CD4-positive, alpha-beta memory T cell (primary cell): ENCODE measurements around the gene IGF2BP2. TPM values are rescaled to one million over a fixed set of nuclear protein-coding genes. Genes with fewer than 3 reads are reported as not detected.
"Not testable (repeated sequence)": the region's sequence is repeated elsewhere in the genome, so short reads cannot be mapped to it uniquely, and the experiment has no call there.

Experiments
- CTCF ChIA-PET: fragments of 350-600 bp; sonication (Branson Sonifier 250); formaldehyde crosslinking; loops from one replicate; lab custom pipeline; 2021; ENCODE audit warnings: inconsistent platforms; ENCODE audit not compliant: partially characterized antibody; lab: Charles Lee
- POLR2A ChIA-PET: fragments of 350-600 bp; sonication (Branson Sonifier 250); formaldehyde crosslinking; loops from one replicate; lab custom pipeline; 2021; ENCODE audit not compliant: partially characterized antibody; lab: Charles Lee
- DNase-seq, 5 donors: peaks; one replicate each; pipeline versions ENCODE4 v3.0.0 to v3.0.0-alpha.2; 2020 to 2022; ENCODE audit warnings: mixed read lengths in 1 of 5
- H3K27ac ChIP-seq: one replicate; pipeline ENCODE4 v1.7.0; 2013; ENCODE audit warnings: low read depth, low read length
- H3K27me3 ChIP-seq: 2 replicates; pipeline ENCODE4 v1.7.0; 2013; ENCODE audit warnings: mild to moderate bottlenecking, low read length, moderate library complexity; ENCODE audit not compliant: insufficient read depth
- H3K36me3 ChIP-seq: 2 replicates; pipeline ENCODE4 v1.7.0; 2013; ENCODE audit warnings: mild to moderate bottlenecking, low read length, moderate library complexity; ENCODE audit not compliant: insufficient read depth
- H3K4me1 ChIP-seq: 2 replicates; pipeline ENCODE4 v1.7.0; 2013; ENCODE audit warnings: mild to moderate bottlenecking, low read length, moderate library complexity; ENCODE audit not compliant: insufficient read depth
- H3K4me3 ChIP-seq, 2 donors: one replicate each; pipeline ENCODE4 v1.7.0; 2013; ENCODE audit warnings: low read length in 2 of 2, mild to moderate bottlenecking in 1 of 2
- H3K9me3 ChIP-seq, 2 donors: one replicate each; pipeline ENCODE4 v1.7.0; 2013; ENCODE audit warnings: low read length in 2 of 2, control low read depth in 1 of 2; ENCODE audit not compliant: control insufficient read depth in 1 of 2
- H3K27ac Mint-ChIP-seq, 7 donors: one replicate each; pipeline ENCODE4 v1.8.0; 2020 to 2021; ENCODE audit warnings: mixed read lengths in 7 of 7, mild to moderate bottlenecking in 6 of 7, inconsistent platforms in 3 of 7, moderate library complexity in 3 of 7
- H3K27me3 Mint-ChIP-seq, 2 donors: one replicate each; pipeline ENCODE4 v1.8.0; 2020 to 2021; ENCODE audit warnings: mixed read lengths in 2 of 2
- H3K36me3 Mint-ChIP-seq, 2 donors: one replicate each; pipeline ENCODE4 v1.8.0; 2020 to 2021; ENCODE audit warnings: mixed read lengths in 2 of 2, inconsistent platforms in 1 of 2, mild to moderate bottlenecking in 1 of 2
- H3K4me1 Mint-ChIP-seq, 4 donors: one replicate each; pipeline ENCODE4 v1.8.0; 2020 to 2021; ENCODE audit warnings: mixed read lengths in 4 of 4, mild to moderate bottlenecking in 1 of 4
- H3K4me3 Mint-ChIP-seq, 8 donors: one replicate each; pipeline ENCODE4 v1.8.0; 2020 to 2021; ENCODE audit warnings: mixed read lengths in 8 of 8, mild to moderate bottlenecking in 7 of 8, moderate library complexity in 6 of 8, inconsistent platforms in 3 of 8
- H3K9me3 Mint-ChIP-seq, 8 donors: one replicate each; pipeline ENCODE4 v1.8.0; 2020 to 2021; ENCODE audit warnings: mixed read lengths in 8 of 8, mild to moderate bottlenecking in 5 of 8, inconsistent platforms in 3 of 8, moderate library complexity in 1 of 8
- intact Hi-C: fragments of 100-400 bp; cut with micrococcal nuclease; formaldehyde crosslinking; loops from one replicate; pipeline ENCODE4 v1.15.1; 2023
- polyA plus RNA-seq, 2 donors: library from polyadenylated mRNA; unstranded; fragments of 300-500 nt; fragmentation: Illumina TruSeq; gene quantifications; one replicate each; pipeline ENCODE4 v1.2.3, GENCODE V29; 2021
- total RNA-seq, 2 experiments: library from RNA; stranded (reverse); gene quantifications; one replicate each; pipeline ENCODE4 v1.2.3, GENCODE V29; 2021

IGF2BP2 gene
- total and polyA plus RNA-seq, 4 experiments from 2014 or later = not detected

DNA sequence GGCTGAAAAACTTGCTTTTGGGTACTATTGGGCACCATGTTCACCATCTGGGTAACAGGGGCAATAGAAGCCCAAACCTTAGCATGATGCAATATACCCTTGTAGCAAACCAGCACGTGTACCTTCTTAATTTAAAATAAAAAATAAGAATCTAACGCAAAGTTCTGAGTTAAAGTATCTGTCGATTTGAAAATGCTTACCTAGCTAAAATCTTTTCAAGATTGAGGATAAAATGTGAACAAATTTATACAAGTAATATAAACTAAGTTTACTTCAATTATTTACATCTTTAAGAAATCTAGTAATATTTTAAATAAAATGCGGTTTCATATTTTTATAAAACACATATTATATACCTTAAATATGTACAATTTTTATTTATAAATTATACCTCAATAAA is 38.1 kb upstream of the IGF2BP2 start:
- no peaks in the 10 kb centered on the region for H3K27me3 ChIP-seq
- H3K36me3 Mint-ChIP-seq = no peaks in the 10 kb centered on the region
- peaks cover 0 to 2% (median 0%) of the 10 kb centered on the region in 8 donors for H3K9me3 Mint-ChIP-seq
- H3K9me3 ChIP-seq = no peaks in the 10 kb centered on the region
- H3K4me3 Mint-ChIP-seq = no peak overlapping the region
- H3K27me3 Mint-ChIP-seq = peaks cover 4 to 11% of the 10 kb centered on the region in 2 donors
- no peak overlapping the region for H3K27ac Mint-ChIP-seq
- POLR2A ChIA-PET = no interaction called here
- no peak overlapping the region for H3K4me3 ChIP-seq
- H3K4me1 Mint-ChIP-seq = no peaks in the 10 kb centered on the region
- no peak overlapping the region for H3K27ac ChIP-seq
- H3K36me3 ChIP-seq = no peaks in the 10 kb centered on the region
- no peak for DNase-seq
- intact Hi-C loops = no loop called here
- H3K4me1 ChIP-seq = no peaks in the 10 kb centered on the region
- CTCF ChIA-PET = no interaction called here

DNA sequence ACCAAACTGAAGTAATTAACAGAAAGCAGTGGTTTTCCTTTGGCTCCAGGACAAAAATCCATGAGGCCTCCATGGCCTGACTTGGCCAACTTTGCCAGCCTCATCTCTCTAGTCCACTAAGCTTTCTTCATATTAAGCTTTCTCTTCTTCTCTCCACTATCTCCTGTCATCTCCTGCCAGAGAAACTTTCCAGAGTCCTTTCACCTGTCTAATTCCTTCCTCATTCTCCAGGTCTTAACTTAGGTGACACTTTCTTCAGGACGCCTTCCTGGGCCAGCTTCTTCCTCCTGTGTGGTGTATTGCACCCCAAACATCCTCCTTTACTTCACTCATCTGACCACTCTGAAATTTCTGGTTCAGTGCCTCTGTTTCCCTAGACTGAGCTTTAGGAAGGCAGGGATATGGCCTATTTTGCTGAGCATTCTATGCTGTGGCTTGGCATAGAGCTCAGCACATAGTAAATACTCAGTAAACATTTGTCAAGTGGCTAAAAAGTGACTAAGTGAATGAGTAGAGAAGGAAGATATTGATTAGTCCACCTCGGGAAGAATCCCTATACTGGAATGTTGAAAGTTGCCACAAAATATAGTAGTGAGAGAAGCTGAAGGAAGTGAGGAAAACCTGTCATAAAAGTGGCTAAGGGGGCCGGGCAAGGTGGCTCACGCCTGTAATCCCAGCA is 34.6 kb upstream of the IGF2BP2 start:
- ChIA-PET POLR2A (no interaction called here), CTCF (no interaction called here)
- no peak overlapping the region for H3K27ac Mint-ChIP-seq
- Histone ChIP-seq H3K27ac (no peak overlapping the region), H3K4me1 (no peaks in the 10 kb centered on the region), H3K4me3 (no peak overlapping the region), H3K36me3 (no peaks in the 10 kb centered on the region), H3K27me3 (no peaks in the 10 kb centered on the region), H3K9me3 (peaks cover 0 to 9% of the 10 kb centered on the region in 2 donors)
- DNase-seq = no peak
- H3K36me3 Mint-ChIP-seq = no peaks in the 10 kb centered on the region
- peaks cover 0 to 31% (median 16%) of the 10 kb centered on the region in 8 donors for H3K9me3 Mint-ChIP-seq
- no peak overlapping the region for H3K4me3 Mint-ChIP-seq
- peaks cover 7 to 9% of the 10 kb centered on the region in 2 donors for H3K27me3 Mint-ChIP-seq
- intact Hi-C loops = no loop called here
- no peaks in the 10 kb centered on the region for H3K4me1 Mint-ChIP-seq

DNA sequence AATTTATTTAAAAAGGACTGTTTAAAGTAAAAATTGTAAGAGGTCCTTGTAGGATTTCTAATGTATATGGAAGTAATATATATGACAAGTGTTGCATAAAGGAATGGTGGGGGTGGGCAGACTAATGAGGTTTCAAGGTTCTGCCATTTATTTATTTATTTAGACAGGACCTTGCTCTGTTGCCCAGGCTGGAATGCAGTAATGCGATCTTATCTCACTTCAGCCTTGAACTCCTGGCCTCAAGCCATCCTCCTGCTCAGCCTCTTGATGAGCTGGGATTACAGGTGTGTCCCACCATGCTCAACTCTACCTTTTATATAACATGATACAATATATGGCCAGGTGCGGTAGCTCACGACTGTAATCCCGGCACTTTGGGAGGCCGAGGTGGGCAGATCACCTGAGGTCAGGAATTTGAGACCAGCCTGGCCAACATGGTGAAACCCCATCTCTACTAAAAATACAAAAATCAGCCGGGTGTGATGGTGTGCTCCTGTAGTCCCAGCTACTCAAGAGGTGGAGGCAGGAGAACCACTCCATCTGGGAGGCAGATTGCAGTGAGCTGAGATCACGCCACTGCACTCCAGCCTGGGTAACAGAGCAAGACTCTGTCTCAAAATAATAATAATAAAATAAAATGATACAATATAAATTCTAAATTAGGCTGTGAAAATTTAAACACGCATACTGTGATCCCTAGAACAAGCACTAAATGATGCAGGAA is 33.8 kb upstream of the IGF2BP2 start:
- Histone ChIP-seq H3K4me3 (no peak overlapping the region), H3K27ac (no peak overlapping the region), H3K27me3 (no peaks in the 10 kb centered on the region), H3K36me3 (no peaks in the 10 kb centered on the region), H3K9me3 (peaks cover 0 to 9% of the 10 kb centered on the region in 2 donors), H3K4me1 (no peaks in the 10 kb centered on the region)
- Mint-ChIP-seq H3K36me3 (no peaks in the 10 kb centered on the region), H3K4me1 (no peaks in the 10 kb centered on the region), H3K9me3 (peaks cover 0 to 35% (median 16%) of the 10 kb centered on the region in 8 donors), H3K27ac (no peak overlapping the region), H3K27me3 (peaks cover 7 to 9% of the 10 kb centered on the region in 2 donors), H3K4me3 (no peak overlapping the region)
- no peak for DNase-seq
- POLR2A ChIA-PET = no interaction called here
- CTCF ChIA-PET = no interaction called here
- intact Hi-C loops = no loop called here

DNA sequence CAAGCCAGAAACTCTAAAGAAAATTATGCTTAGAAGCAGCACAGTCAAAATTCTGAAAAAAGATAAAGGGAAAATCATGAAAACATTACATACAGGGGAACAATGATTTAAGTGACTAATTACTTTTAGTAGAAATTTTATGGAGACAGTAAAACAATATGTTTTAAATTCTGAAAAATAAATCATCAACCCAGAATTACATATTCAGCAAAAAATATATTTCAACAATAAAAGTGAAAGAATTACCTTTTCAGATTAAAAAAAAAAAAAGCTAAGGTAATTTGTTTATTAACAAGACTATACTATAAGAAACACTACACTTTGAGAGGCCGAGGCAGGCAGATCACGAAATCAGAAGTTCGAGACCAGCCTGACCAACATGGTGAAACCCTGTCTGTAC is 32.4 kb upstream of the IGF2BP2 start:
- no peak overlapping the region for H3K27ac ChIP-seq
- no peak overlapping the region for H3K27ac Mint-ChIP-seq
- no peaks in the 10 kb centered on the region for H3K27me3 ChIP-seq
- H3K36me3 Mint-ChIP-seq = no peaks in the 10 kb centered on the region
- no peaks in the 10 kb centered on the region for H3K4me1 Mint-ChIP-seq
- no peaks in the 10 kb centered on the region for H3K36me3 ChIP-seq
- no peak overlapping the region for H3K4me3 ChIP-seq
- H3K4me1 ChIP-seq = no peaks in the 10 kb centered on the region
- H3K9me3 ChIP-seq = peaks cover 0 to 9% of the 10 kb centered on the region in 2 donors
- intact Hi-C loops = no loop called here
- peaks cover 7 to 9% of the 10 kb centered on the region in 2 donors for H3K27me3 Mint-ChIP-seq
- CTCF ChIA-PET = no interaction called here
- no peak for DNase-seq
- H3K9me3 Mint-ChIP-seq = peaks cover 0 to 35% (median 16%) of the 10 kb centered on the region in 8 donors
- H3K4me3 Mint-ChIP-seq = no peak overlapping the region
- POLR2A ChIA-PET = no interaction called here

DNA sequence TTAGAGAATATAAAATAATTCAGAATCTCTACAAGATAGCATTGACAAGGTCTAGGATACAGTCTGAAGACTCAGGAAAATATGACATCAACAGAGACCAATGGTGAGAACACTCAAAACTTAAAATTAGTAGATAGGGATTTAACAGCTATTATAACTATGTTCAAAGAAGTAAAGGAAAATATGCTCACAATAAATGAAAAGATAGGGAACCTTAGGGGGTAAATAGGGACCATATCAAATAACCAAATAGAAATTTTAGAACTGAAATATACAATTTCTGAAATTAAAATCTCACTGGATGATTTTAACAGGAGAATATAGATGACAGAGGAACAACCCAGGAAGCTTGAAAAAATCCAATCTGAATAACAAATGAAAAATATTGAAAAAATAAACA is 31.8 kb upstream of the IGF2BP2 start:
- no peak overlapping the region for H3K4me3 Mint-ChIP-seq
- H3K27ac Mint-ChIP-seq = no peak overlapping the region
- Histone ChIP-seq H3K36me3 (no peaks in the 10 kb centered on the region), H3K27me3 (no peaks in the 10 kb centered on the region), H3K4me3 (no peak overlapping the region), H3K27ac (no peak overlapping the region), H3K9me3 (peaks cover 0 to 9% of the 10 kb centered on the region in 2 donors), H3K4me1 (no peaks in the 10 kb centered on the region)
- ChIA-PET CTCF (no interaction called here), POLR2A (interaction anchor here (0.6 kb wide), 1 partner anchor 208 kb away, joined by 5 read pairs; no protein-coding TSS in a partner anchor)
- no peaks in the 10 kb centered on the region for H3K4me1 Mint-ChIP-seq
- H3K9me3 Mint-ChIP-seq = peaks cover 0 to 35% (median 16%) of the 10 kb centered on the region in 8 donors
- intact Hi-C loops = no loop called here
- no peaks in the 10 kb centered on the region for H3K36me3 Mint-ChIP-seq
- H3K27me3 Mint-ChIP-seq = peaks cover 7 to 9% of the 10 kb centered on the region in 2 donors
- no peak for DNase-seq

DNA sequence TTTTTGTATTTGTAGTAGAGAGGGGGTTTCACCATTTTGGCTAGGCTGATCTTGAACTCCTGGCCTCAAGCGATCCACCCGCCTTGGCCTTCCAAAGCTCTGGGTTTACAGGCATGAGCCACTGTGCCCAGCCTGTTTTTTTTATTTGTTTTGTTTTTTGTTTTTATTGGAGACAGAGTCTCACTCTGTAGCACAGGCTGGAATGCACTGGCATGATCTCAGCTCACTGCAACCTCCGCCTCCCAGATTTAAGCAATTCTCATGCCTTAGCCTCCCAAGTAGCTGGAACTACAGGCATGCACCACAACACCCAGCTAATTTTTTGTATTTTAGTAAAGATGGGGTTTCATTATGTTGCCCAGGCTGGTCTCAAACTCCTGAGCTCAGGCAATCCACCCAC is 28.9 kb upstream of the IGF2BP2 start:
- H3K36me3 ChIP-seq, H3K27me3 Mint-ChIP-seq, POLR2A ChIA-PET, DNase-seq, H3K27me3 ChIP-seq, H3K4me1 ChIP-seq, H3K9me3 ChIP-seq, H3K4me3 Mint-ChIP-seq, H3K36me3 Mint-ChIP-seq, H3K4me1 Mint-ChIP-seq, H3K27ac ChIP-seq, H3K4me3 ChIP-seq, intact Hi-C loops, H3K27ac Mint-ChIP-seq, CTCF ChIA-PET: not testable (repeated sequence)
- peaks cover 0 to 32% (median 16%) of the 10 kb centered on the region in 8 donors for H3K9me3 Mint-ChIP-seq

DNA sequence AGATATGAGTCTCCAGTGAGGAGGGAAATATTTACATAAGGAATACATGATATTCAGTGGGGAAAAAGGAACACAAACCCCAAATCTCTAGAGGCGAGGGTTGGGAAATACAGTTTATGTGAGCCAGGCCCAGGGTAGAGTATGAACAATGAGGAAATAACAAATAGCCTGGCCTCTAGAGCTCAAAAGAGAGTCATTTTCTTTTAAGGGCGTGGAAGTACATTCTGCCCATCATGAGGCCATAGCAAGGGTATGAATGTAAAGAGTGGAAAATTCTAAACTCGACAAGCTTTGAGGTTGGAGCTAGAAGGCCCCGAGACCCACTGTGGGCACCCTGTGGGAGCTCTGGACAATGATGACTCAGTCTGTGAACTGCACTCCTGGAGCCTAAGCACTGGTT is 27.8 kb upstream of the IGF2BP2 start:
- no peak overlapping the region for H3K4me3 ChIP-seq
- H3K27ac ChIP-seq = no peak overlapping the region
- H3K27ac Mint-ChIP-seq = no peak overlapping the region
- H3K27me3 ChIP-seq = no peaks in the 10 kb centered on the region
- ChIA-PET POLR2A (no interaction called here), CTCF (no interaction called here)
- peaks cover 0 to 9% of the 10 kb centered on the region in 2 donors for H3K9me3 ChIP-seq
- H3K4me1 Mint-ChIP-seq = no peaks in the 10 kb centered on the region
- no peaks in the 10 kb centered on the region for H3K36me3 Mint-ChIP-seq
- H3K4me3 Mint-ChIP-seq = no peak overlapping the region
- H3K4me1 ChIP-seq = no peaks in the 10 kb centered on the region
- H3K9me3 Mint-ChIP-seq = peaks cover 0 to 29% (median 16%) of the 10 kb centered on the region in 8 donors
- DNase-seq = no peak
- H3K27me3 Mint-ChIP-seq = peaks cover 2 to 6% of the 10 kb centered on the region in 2 donors
- H3K36me3 ChIP-seq = no peaks in the 10 kb centered on the region
- intact Hi-C loops = no loop called here
